Activated effector memory CD4-positive, alpha-beta T cell treated with anti-CD3 and anti-CD28 coated beads, Interleukin-2, amount 50 U/mL, for 16 hours (primary cell): Measurements from ENCODE around the gene FAM184A.

ENCODE experiments used
- DNase-seq: peaks from one replicate; pipeline ENCODE4 v3.0.0-alpha.2; 2020

Gene FAM184A

DNA sequence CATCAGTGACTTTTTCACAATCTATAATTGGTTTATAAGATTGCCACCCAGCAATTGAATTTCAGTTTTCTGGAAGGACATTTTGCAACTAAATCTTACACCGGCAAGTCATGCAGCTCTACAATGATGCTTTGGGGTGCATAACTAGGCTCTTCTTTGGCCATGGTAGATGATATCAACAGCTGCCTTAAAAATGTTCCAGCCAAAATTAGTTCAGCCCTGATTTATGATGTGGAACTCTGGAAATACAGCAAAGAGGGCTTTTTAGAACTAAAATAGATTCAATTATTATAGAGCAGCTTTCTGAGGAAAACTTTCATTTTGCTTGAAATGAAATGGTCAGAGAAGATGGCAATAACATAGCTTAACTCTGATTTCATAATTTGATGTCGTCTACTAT lies 125.1 kb downstream of the FAM184A start:
- no peak for DNase-seq

DNA sequence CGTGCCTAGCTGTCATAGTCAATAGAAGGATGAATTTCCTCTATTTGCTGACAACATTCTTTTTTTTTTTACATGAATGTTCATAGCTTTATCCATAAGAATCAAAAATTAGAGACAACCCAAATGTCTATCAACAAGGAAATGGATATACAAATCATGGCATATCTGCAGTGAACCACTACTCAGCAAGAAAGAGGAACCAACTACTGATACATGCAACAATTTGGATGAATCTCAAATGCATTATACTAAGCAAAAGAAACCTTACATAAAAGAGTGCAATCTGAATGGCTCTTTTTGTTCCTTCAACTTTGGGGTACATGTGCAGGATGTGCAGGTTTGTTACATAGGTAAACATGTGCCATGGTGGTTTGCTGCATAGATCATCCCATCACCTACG lies 125.8 kb downstream of the FAM184A start:
- no peak for DNase-seq

DNA sequence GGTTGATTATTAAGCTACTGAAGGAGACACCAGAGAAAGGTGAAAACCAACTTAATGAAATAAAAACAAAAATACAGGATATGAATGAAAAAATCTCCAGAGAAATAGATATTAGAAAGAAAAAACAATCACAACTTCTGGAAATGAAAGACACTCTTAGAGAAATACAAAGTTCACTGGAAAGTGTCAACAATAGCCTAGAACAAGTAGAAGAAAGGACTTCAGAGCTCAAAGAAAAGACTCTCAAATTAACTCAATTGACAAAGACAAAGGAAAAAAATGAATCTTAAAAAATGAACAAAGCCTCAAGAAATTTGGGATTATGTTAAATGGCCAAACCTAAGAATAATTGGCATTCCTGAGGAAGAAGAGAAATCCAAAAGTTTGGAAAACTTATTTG lies 133.2 kb downstream of the FAM184A start:
- no peak for DNase-seq

DNA sequence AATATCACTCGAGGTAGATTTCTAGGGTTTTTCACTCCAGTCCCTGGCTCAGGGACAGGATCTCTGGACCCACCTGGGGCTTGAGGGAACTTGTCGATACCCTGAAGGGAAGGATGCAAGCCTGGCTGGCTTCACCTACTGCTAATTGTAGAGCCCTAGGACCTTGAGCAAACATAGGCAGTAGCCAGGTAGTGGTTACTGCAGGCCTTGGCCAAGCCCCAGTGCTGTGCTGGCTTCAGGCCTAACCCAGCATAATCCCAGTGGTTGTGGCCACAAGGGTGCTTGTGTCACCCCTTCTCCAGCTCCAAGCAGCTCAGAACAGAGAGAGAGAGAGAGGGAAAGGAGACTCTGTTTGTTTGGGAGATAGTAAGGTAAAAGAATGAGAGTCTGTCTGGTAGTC lies 137.7 kb downstream of the FAM184A start:
- DNase-seq: no peak

DNA sequence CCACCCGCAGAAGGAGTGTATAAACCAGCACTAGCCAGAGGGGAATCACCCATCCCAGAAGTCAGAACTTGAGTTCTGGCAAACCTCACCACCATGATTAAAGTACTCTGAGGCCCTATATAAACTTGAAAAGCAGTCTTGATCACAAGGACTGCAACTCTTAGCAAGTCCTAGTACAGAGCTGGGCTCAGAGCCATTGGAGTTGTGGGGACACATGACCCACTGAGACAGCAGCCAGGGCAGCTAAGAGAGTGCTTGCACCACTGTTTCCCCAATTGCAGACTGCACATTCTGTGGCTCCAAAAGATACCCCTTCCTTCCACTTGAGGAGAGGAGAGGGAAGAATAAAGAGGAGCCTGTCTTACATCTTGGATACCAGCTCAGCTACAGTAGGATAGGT lies 138.8 kb downstream of the FAM184A start:
- DNase-seq: no peak

DNA sequence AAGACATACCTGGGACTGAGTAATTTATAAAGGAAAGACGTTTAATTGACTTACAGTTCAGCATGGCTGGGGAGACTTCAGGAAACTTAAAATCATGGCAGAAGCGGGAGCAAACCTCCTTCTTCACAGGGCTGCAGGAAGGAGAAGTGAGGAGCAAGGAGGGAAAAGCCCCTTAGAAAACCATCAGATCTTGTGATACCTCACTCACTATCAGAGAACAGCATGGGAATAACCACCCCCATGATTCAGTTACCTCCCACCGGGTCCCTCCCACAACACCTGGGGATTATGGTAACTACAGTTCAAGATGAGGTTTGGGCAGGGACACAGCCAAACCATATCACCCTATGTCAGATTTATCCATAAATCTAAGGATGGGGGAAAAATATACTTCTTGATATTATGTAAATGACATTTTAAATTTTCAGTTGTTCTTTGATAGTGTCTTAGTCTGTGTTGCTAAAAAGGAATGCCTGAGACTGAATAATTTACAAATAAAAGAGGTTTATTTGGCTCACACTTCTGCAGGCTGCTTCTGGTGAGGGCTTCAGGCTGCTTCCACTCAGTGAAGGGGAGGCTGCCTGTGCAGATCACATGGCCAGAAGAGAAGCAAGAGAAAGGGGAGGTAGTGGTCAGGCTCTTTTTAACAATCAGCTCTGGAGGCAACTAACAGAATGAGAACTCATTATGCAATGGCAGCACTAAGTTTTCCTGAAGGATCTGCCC lies 142.3 kb downstream of the FAM184A start:
- DNase-seq: no peak

DNA sequence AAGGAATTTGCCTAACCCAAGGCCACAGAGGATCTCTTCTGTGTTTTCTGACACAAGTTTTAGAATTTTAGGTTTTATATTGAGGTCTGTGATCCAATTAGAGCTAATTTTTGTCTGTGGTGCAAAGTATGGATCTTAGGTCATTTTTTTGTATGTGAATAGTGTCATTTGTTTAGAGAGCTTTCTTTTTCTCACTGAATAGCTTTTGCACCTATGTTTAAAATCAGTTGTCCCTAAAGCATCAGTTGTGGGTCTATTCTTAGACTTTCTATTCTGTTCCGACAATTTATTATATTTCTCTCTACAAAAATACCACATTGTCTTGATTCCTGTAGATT lies 143.2 kb downstream of the FAM184A start:
- no peak for DNase-seq

DNA sequence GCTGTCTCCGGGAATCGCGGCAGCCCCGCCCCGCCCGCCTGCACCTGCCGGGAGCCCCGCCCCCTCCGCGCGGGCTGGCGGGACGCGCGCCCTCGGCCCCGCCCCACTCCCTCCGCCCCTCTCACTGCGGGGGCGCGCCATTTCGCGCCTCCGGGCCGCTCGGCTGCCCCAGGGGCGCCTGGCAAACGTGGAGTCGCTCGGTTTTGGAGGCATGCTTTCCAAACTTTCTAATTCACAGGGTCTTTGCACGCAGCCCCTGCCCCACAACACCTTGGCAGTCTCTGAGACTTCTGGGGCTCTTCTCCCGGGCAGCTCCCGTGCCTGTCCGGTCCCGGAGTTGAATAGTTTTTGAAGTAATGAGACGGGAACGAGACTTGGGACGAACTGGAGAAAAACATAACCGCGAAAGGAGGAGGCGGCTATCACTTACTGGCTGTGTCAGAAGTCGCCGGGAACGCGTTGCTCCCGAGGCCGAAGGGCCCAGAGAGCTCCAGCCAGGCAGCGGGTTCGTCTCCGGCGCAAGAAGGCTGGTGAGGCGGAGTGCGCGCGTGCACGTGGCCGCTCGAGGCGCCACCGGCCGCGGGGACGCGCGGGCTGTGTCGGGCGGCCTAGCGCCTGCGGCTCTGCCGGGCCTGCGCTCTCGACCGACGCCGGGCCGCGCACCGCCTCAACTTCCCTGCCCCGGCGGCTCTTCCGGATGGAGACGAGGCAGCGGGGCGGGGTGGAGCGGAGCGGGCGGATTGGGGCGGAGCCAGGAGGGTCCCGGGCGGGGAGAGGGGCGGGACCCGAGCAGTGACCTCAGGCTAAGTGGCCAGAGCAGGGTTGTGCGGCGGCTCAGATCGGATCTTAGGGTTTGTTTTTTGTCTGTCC lies 143.8 kb downstream of the FAM184A start, which contains the start of gene MCM9:
MCM9 (minus strand) TSS at position 699 of the 870 bp plus-strand sequence. CDS start 3,436 bp downstream, outside the sequence.
- peak; percentile 95 for DNase-seq

DNA sequence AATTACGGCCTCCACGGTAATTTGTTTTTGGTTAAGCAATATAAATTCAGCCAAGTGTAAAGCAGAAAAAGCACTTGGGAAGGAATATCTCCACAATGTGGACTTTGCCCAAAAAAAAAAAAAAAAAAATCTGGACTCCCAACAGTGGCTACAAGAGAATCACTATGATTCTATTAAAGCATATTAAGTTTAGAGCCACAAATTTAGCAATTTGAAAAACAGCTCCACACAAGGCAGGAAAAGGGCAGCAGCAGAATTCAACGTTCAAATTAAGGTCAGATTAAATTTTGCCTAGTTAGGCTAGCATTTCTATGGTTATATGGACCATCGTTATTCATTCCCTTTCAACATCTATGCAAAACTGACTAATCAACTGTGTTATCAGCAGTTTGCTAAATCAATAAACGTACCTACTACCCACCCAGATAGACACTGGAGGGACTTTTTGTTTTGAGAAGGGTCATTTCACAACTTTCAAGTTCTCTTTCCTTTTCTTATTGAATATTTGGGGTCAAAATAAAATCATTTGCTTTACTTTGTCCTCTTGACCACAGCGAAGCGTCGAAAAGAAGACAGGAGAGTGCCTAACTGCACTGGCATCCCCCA lies 144.5 kb downstream of the FAM184A start:
- DNase-seq: no peak

DNA sequence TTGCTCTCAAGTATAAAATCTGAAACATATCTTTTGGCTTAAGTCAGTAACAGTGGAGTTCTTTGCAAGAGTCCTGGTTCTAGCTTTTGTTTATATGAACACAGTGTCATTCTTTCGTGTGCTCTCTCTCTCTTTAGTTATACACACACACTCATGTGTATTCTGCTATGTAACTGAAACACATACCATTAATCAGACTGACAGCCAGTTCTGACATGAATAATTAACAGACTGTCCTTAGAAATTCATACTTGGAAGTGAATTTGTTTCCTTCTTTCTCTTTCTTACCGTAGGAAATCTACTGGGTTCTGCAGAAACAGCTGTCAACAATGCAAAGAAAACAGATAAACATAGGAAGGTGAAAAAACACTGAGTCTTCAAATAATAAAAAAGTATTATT lies 146.0 kb downstream of the FAM184A start:
- no peak for DNase-seq

DNA sequence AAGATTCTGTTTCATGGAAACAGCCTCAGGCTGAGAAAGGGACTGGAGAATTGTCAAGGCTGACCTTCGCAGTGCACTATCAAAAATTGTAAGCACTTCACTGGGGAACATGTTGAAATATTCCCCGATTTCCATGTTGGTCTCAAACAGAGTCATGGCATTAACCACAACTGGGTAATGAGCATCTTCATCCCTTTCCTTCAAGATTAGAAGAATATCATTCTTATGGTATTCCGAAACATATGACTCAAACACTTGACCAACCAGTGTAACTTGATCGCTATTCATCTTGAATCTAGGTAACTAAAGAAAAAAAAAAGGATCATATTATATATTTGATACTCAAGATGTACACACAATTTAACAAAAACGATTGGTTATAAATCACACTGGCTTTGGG lies 147.0 kb downstream of the FAM184A start:
- no peak for DNase-seq

DNA sequence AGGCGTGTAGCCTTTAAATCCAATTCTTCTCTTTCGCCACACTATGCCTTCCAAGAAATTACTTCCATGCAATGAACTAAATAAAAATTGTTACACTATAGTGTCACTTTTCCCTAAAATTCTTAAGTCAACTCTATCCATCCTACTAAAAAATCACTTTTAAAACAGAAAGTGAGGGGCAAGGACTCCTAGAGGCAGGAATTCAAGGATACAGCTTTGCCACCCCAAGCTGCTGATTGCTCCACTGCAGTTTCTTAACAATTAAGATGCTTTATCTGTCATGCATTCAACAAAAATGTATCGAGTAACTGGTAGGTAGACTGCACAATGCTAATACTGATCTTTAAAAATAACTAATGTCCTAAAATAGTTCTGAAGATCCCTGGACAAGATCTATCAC lies 147.8 kb downstream of the FAM184A start:
- DNase-seq: no peak

DNA sequence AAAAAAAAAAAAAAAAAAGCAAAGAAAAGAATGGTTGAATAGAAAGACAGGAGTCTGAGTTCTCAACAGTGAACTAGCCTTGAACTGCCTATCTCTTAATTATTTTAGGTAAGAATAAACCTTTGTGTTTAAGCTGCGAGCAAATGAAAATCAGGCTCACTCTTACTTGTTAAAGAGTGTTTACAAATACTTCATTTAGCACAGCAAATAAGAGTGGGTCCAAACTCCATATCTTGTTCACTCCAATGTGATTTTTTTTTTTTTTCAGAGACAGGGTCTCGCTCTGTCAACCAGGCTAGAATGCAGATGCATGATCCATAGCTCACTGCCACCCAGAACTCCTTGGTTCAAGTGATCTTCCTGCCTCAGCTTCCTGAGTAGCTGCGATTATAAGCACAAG lies 155.4 kb downstream of the FAM184A start:
- no peak for DNase-seq

DNA sequence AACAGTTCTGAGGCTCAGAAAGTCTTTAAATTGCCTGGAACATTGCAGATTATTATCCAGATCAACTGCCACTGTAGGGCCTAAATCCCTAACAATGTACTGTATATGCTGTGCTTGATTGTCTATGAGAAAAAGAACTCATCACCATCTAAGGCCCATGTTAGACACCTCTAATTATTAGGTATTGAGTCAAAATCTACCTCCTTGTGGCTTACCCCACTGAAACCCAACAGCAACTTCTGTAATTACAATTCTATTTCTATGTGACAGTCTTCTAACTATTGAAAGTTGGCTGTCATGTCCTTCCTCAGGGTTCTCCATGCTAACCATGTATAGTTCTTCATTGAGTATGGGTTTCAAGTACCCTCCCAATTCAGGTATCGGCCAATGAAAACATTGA lies 157.4 kb downstream of the FAM184A start:
- no peak for DNase-seq

DNA sequence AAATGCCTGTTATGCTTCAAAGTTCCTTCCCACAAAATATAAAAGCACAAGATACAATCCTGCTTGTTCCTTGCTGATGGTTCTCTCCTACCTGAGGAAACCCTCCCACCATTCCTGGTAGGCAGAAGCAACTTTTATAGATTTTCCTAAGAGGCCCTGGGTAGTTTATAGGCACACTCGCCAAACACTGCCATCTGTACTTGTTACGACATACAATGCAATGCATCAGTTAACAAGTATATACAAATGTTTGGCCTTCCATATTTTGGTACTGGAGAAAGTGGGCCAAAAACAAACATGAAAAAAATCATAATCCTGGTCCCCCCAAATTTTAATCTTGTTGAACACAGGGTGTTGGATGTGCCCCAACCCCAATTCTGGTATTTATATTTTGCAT lies 160.1 kb downstream of the FAM184A start:
- DNase-seq: no peak

DNA sequence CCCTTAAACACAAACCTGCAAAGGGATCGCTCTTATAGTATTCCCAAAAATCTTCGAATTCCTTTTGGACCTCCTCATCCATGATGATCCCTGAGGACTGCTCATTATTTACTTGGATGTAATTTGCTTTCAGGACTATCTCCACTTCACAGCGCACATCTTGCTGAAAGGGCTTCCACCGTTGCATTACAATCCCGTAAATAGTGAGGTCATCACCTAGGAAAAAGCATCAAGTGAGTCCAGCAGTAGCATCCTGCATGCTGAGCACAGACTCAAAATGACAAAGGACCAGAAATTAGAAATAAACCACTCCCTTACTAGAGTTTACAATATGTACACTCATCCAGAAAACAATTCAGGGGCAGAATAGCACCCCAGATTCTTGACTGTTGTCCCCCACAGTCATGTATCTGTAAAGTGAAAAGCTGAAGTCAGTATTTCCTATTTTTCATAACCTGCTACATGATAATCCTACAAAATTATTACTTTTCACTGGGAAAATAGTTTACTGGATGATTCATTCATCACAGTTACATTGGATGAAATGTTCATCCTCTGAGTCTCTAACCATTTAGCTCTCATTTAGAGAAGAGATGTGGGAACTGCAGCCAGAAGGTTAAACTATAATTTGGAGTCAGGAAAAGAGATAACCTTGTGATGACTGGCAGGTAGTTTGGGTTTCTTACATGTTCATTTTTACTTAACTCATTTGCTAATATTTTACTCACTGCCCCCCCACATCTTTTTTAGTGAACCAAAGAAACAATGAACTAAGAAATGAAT lies 160.7 kb downstream of the FAM184A start:
- no peak for DNase-seq

DNA sequence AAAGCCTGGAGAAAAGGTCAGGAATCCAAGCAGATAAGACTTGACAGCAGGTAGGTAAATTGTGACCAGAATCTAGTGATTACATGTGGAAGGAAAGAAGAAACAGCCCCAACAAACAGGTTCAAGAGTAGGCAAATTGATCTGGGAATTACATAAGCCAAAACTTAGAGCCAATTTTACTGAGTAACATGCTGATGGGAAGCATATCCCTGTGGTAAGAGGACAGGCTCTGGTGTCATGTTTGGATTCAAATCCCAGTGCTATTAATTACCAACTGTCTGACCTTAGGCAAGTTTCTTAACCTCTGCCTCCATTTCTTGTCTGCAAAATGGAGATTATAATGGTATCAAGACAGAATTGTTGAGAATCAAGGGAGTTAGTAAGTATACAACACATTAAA lies 163.9 kb downstream of the FAM184A start:
- no peak for DNase-seq

DNA sequence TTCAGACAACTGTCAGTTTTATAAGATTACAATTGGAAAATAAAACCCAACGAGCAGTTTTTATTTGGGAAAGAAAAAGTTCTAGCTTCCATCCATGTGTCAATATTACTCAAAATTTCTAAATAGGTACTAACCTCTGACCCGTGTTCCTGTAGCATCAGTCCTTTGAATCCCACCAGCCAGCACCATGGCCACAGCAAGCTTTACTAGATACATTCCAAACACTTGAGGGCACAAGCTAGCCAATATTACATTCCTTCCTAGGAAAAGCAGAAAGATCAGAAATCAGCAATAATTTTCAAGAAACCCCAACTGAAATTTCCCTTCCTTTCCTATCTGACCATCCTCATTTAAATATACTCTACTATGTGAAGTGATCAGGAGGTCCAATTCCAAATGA lies 165.3 kb downstream of the FAM184A start:
- no peak for DNase-seq

DNA sequence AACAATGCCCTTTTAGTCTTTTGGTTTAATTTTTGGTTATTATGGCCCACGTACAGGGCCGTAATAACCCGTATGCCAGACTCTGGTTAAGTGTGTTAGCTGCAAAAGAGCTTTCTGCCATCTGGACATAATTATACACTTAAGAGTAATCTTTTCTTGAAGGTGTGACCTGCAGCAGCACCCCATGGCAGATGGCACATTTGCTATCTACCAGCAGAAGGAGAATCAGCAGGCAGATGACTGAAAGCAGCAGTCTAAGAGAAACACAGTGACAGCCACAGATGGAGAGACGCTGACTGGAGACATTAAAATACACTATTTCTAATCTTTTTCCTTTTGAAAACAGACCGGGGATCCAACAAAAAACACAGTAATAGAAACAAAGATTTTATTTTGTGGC lies 165.8 kb downstream of the FAM184A start:
- no peak for DNase-seq
